ENCODE data around the gene ILKAP. TPM values are rescaled to one million over a fixed set of nuclear protein-coding genes. Genes with fewer than 3 reads are reported as not detected.

The ILKAP gene
- total and polyA plus RNA-seq, 2 experiments from 2014 or later, result 25.9 to 37.5 TPM

DNA sequence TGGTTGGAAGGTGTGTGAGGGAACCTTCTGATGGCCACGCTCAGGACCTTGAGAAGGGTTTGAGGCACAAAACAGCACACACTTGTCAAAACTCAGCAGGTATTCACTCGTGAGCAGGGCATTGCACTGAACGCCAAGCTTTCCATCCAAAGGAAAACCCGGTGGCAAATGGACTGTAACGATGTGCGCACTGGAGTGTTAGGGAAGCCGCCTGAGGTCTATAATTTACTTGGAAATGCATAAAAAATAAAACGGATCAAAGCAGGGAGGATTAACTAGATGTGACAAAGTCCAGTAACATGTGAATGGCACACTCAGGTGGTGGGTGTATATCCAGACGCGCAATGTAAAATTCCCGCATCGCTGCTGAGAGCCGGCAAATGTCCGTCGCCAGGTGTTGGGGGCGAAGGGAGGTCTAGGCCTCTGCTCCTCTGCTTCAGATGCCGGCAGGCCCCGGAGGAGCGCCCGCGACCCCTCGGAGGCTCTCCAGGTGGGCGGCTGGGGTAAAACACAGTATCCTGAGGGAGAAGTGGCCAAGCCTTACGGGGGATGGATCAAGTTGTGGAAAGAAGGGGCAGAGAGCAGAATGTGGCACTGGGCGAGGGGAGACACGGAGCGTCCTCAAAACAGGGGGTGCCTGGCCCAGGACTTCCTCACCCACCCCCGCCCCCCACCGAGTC, 21.0 kb upstream of the ILKAP start:
- no peak overlapping the region for H2AFZ ChIP-seq
- DNase-seq (ENCODE audit: low spot score), result no peak
- no peaks in the 10 kb centered on the region for H3K36me3 ChIP-seq (replicated peaks; ENCODE audit: insufficient read depth, low read depth)
- H3K9me2 ChIP-seq (replicated peaks; ENCODE audit: insufficient read depth), result no peaks in the 10 kb centered on the region
- no peaks in the 10 kb centered on the region for H4K20me1 ChIP-seq (ENCODE audit: insufficient read depth, poor library complexity, severe bottlenecking)
- TF ChIP-seq EZH2phosphoT487 (IDR thresholded peaks at IDR 0.05; ENCODE audit: low read depth, severe bottlenecking, unreplicated experiment) (no peak), EZH2 (IDR thresholded peaks at IDR 0.05; ENCODE audit: borderline replicate concordance) (no peak)
- TF ChIP-seq, protein P1, sequence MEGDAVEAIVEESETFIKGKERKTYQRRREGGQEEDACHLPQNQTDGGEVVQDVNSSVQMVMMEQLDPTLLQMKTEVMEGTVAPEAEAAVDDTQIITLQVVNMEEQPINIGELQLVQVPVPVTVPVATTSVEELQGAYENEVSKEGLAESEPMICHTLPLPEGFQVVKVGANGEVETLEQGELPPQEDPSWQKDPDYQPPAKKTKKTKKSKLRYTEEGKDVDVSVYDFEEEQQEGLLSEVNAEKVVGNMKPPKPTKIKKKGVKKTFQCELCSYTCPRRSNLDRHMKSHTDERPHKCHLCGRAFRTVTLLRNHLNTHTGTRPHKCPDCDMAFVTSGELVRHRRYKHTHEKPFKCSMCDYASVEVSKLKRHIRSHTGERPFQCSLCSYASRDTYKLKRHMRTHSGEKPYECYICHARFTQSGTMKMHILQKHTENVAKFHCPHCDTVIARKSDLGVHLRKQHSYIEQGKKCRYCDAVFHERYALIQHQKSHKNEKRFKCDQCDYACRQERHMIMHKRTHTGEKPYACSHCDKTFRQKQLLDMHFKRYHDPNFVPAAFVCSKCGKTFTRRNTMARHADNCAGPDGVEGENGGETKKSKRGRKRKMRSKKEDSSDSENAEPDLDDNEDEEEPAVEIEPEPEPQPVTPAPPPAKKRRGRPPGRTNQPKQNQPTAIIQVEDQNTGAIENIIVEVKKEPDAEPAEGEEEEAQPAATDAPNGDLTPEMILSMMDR (IDR thresholded peaks at IDR 0.05; ENCODE audit: poor library complexity), result no peak
- no peaks in the 10 kb centered on the region for H3K79me2 ChIP-seq
- H3K4me1 ChIP-seq (ENCODE audit: insufficient read depth), result peaks cover 5% of the 10 kb centered on the region
- H3K4me3 ChIP-seq, result no peak overlapping the region
- H3K4me2 ChIP-seq, result no peak overlapping the region
- no peaks in the 10 kb centered on the region for H3K27me3 ChIP-seq
- 96% methylated on average over 29 of the region's 29 CpGs for WGBS (ENCODE audit: low lambda C conversion rate, missing lambda C conversion rate)
- H3K27ac ChIP-seq, result no peak overlapping the region
- H3K9me3 ChIP-seq (ENCODE audit: low read depth), result no peaks in the 10 kb centered on the region

DNA sequence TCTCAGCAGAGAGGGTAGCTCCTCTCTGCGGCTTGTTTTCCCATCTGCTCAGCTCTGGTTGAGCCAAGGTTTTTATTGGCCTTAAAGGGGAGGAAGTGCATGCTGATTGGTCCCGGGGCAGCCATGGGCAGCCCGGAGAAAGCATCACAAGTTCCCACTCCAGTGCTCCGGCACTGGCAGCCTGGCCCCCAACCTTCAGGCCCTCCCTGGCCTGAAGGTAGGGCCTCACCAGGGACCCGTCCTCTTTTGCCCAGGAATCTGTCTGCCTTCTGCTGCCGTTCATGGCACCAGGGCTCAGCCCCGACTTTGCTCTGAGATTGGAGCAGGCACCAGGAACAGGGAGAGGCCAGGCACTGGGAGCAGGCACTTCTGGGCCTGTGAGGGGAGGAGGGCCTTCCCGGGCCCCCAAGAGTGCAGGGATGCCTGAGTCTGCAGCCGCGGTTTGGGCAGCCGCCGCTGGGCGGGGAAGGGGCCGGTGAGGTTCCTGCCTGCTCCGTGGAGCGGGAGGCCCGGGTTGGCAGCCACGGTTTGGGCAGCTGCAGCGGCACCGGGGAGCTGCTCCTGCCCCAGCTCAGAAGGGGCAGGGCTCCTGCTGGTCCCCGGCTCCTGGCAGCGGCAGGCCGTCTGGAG, 17.5 kb upstream of the ILKAP start:
- Histone ChIP-seq H3K9me3 (ENCODE audit: low read depth) (no peaks in the 10 kb centered on the region), H3K79me2 (no peaks in the 10 kb centered on the region), H3K27ac (no peak overlapping the region), H3K27me3 (no peaks in the 10 kb centered on the region), H3K4me1 (ENCODE audit: insufficient read depth) (no peaks in the 10 kb centered on the region), H3K4me2 (no peak overlapping the region), H3K9me2 (replicated peaks; ENCODE audit: insufficient read depth) (no peaks in the 10 kb centered on the region), H4K20me1 (ENCODE audit: insufficient read depth, poor library complexity, severe bottlenecking) (no peaks in the 10 kb centered on the region), H2AFZ (no peak overlapping the region), H3K4me3 (no peak overlapping the region), H3K36me3 (replicated peaks; ENCODE audit: insufficient read depth, low read depth) (no peaks in the 10 kb centered on the region)
- no peak for DNase-seq (ENCODE audit: low spot score)
- 91% methylated on average over 23 of the region's 23 CpGs for WGBS (ENCODE audit: low lambda C conversion rate, missing lambda C conversion rate)
- TF ChIP-seq, protein P1 (IDR thresholded peaks at IDR 0.05; ENCODE audit: poor library complexity), result no peak
- TF ChIP-seq EZH2phosphoT487 (IDR thresholded peaks at IDR 0.05; ENCODE audit: low read depth, severe bottlenecking, unreplicated experiment), result no peak

DNA sequence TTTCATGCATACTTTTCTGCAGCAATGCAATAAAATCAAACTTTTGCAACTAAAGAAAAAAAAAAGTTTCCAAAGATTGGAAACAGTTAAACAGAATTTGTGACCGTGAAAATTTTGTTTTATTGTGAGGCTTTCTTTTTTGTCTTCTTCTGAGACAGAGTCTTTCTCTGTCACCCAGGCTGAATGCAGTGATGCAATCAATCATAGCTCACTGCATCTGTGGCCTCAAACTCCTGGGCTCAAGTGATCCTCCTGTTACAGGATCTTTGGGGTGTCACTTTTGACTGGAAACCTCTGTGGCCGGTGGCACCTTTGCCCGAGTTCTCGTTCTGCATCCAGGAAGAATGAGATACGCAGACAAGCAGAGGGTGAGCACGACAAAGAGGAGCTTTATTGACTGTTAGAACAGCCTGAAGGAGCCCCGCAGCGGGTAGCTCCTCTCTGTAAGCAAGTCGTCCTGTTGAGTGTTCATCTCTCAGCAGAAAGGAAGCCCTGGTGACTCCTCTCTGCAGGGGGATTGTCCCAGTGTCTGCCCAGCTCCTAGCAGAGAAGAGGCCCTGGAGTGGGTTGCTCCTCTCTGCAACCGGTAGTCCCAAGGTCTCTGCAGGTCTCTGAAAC, 16.9 kb upstream of the ILKAP start:
- Histone ChIP-seq H3K4me2 (no peak overlapping the region), H4K20me1 (ENCODE audit: insufficient read depth, poor library complexity, severe bottlenecking) (no peaks in the 10 kb centered on the region), H3K27me3 (no peaks in the 10 kb centered on the region), H3K9me2 (replicated peaks; ENCODE audit: insufficient read depth) (no peaks in the 10 kb centered on the region), H3K4me3 (no peak overlapping the region), H3K36me3 (replicated peaks; ENCODE audit: insufficient read depth, low read depth) (no peaks in the 10 kb centered on the region), H2AFZ (no peak overlapping the region), H3K9me3 (ENCODE audit: low read depth) (no peaks in the 10 kb centered on the region), H3K27ac (no peak overlapping the region), H3K79me2 (no peaks in the 10 kb centered on the region), H3K4me1 (ENCODE audit: insufficient read depth) (no peaks in the 10 kb centered on the region)
- WGBS (ENCODE audit: low lambda C conversion rate, missing lambda C conversion rate), result 81% methylated on average over 10 of the region's 10 CpGs
- DNase-seq (ENCODE audit: low spot score), result no peak
- TF ChIP-seq EZH2 (IDR thresholded peaks at IDR 0.05; ENCODE audit: borderline replicate concordance) (no peak), EZH2phosphoT487 (IDR thresholded peaks at IDR 0.05; ENCODE audit: low read depth, severe bottlenecking, unreplicated experiment) (no peak)
- TF ChIP-seq, protein P1 (IDR thresholded peaks at IDR 0.05; ENCODE audit: poor library complexity), result no peak
